DMS79 treated with DMSO at 0.1 percent for 48 hours (cell line): Measurements from ENCODE around the gene GPR6.

Source experiments
- DNase-seq: peaks from one replicate; lab custom pipeline; 2025; lab: John Stamatoyannopoulos, UW

GPR6 gene

GRCh38 chr6:109999740-110000139, 21.6 kb downstream of the GPR6 start:
- no peak for DNase-seq

GRCh38 chr6:110002676-110003075, 24.6 kb downstream of the GPR6 start:
- no peak for DNase-seq

- DNase-seq: no peak
Measured at GRCh38 chr6:110013386-110013785, 35.3 kb downstream of the GPR6 start.

GRCh38 chr6:110015206-110015605, 37.1 kb downstream of the GPR6 start:
- DNase-seq: no peak

- no peak for DNase-seq
Measured at GRCh38 chr6:110017306-110017705, 39.2 kb downstream of the GPR6 start.

GRCh38 chr6:110017946-110018345, 39.8 kb downstream of the GPR6 start:
- no peak for DNase-seq

GRCh38 chr6:110018486-110018885, 40.4 kb downstream of the GPR6 start:
- no peak for DNase-seq

- no peak for DNase-seq
Measured at GRCh38 chr6:110020888-110021287, 42.8 kb downstream of the GPR6 start.

- DNase-seq: no peak
Measured at GRCh38 chr6:110029144-110029543, 51.0 kb downstream of the GPR6 start.
